Trophoblast cell (in vitro differentiated cells and primary cell): ENCODE measurements around the gene PSD2.

Experiments used
- DNase-seq, 2 donors: peaks; one replicate each; pipeline ENCODE4 v3.0.0-alpha.2; 2016
- H2AFZ ChIP-seq: 2 replicates; pipeline ENCODE4 v1.6.1; 2013; ENCODE audit warnings: low read length, moderate library complexity, mild to moderate bottlenecking; ENCODE audit not compliant: insufficient read depth, poor library complexity
- H2AK5ac ChIP-seq: 2 replicates; pipeline ENCODE4 v1.6.1; 2013; ENCODE audit warnings: mild to moderate bottlenecking, low read length
- H2BK120ac ChIP-seq: 2 replicates; pipeline ENCODE4 v1.6.1; 2013; ENCODE audit warnings: low read length, mild to moderate bottlenecking, moderate library complexity; ENCODE audit not compliant: insufficient read depth, poor library complexity
- H2BK12ac ChIP-seq: 2 replicates; pipeline ENCODE4 v1.6.1; 2013; ENCODE audit warnings: mild to moderate bottlenecking, low read length, moderate library complexity
- H2BK5ac ChIP-seq: 2 replicates; pipeline ENCODE4 v1.6.1; 2013; ENCODE audit warnings: low read length, low read depth, moderate library complexity, mild to moderate bottlenecking; ENCODE audit not compliant: poor library complexity
- H3K14ac ChIP-seq: 2 replicates; pipeline ENCODE4 v1.6.1; 2013; ENCODE audit warnings: mild to moderate bottlenecking, low read length
- H3K18ac ChIP-seq: 2 replicates; pipeline ENCODE4 v1.6.1; 2013; ENCODE audit warnings: mild to moderate bottlenecking, low read length
- H3K23ac ChIP-seq: 2 replicates; pipeline ENCODE4 v1.6.1; 2013; ENCODE audit warnings: low read length
- H3K27ac ChIP-seq: 2 replicates; pipeline ENCODE4 v1.5.1; 2013; ENCODE audit warnings: low read depth, mild to moderate bottlenecking, inconsistent platforms, low read length, moderate library complexity
- H3K27me3 ChIP-seq: 2 replicates; pipeline ENCODE4 v1.6.1; 2013; ENCODE audit warnings: inconsistent platforms, mild to moderate bottlenecking, low read length, moderate library complexity; ENCODE audit not compliant: insufficient read depth
- H3K36me3 ChIP-seq, 2 experiments: 1 replicate in 1 of 2; 2 replicates in 1 of 2; pipeline ENCODE4 v1.6.1; 2013; ENCODE audit warnings: low read length in 2 of 2, mild to moderate bottlenecking in 2 of 2, moderate library complexity in 1 of 2; ENCODE audit not compliant: insufficient read depth in 2 of 2, control insufficient read depth in 1 of 2
- H3K4ac ChIP-seq: 2 replicates; pipeline ENCODE4 v1.6.1; 2013; ENCODE audit warnings: low read depth, mild to moderate bottlenecking, low read length, moderate library complexity
- H3K4me1 ChIP-seq, 2 experiments: 1 replicate in 1 of 2; 2 replicates in 1 of 2; pipeline ENCODE4 v1.6.1; 2013; ENCODE audit warnings: low read length in 2 of 2, mild to moderate bottlenecking in 2 of 2, moderate library complexity in 1 of 2; ENCODE audit not compliant: insufficient read depth in 2 of 2, control insufficient read depth in 1 of 2
- H3K4me2 ChIP-seq: 2 replicates; pipeline ENCODE4 v1.6.1; 2013; ENCODE audit warnings: inconsistent platforms, mild to moderate bottlenecking, low read length, moderate library complexity
- H3K4me3 ChIP-seq: 2 replicates; pipeline ENCODE4 v1.5.1; 2013; ENCODE audit warnings: mild to moderate bottlenecking, low read depth, low read length, inconsistent platforms
- H3K79me1 ChIP-seq: one replicate; pipeline ENCODE4 v1.6.1; 2013; ENCODE audit warnings: low read length
- H3K79me2 ChIP-seq: 2 replicates; pipeline ENCODE4 v1.6.1; 2013; ENCODE audit warnings: low read length, mild to moderate bottlenecking; ENCODE audit not compliant: control insufficient read depth, insufficient read depth, poor library complexity
- H3K9ac ChIP-seq: 2 replicates; pipeline ENCODE4 v1.6.1; 2013; ENCODE audit warnings: mild to moderate bottlenecking, low read length
- H3K9me3 ChIP-seq: 2 replicates; pipeline ENCODE4 v1.6.1; 2013; ENCODE audit warnings: low read depth, mild to moderate bottlenecking, control low read depth, inconsistent platforms, low read length; ENCODE audit not compliant: insufficient read depth
- H4K12ac ChIP-seq: 2 replicates; pipeline ENCODE4 v1.6.1; 2013; ENCODE audit warnings: low read depth, mild to moderate bottlenecking, low read length, moderate library complexity
- H4K8ac ChIP-seq: 2 replicates; pipeline ENCODE4 v1.6.1; 2013; ENCODE audit warnings: low read depth, mild to moderate bottlenecking, low read length, moderate library complexity
- H4K91ac ChIP-seq: one replicate; pipeline ENCODE4 v1.6.1; 2013; ENCODE audit warnings: low read depth, mild to moderate bottlenecking, low read length, moderate library complexity
- WGBS: extraction: QIAGEN DNeasy Blood & Tissue Kit; methylation state at CpG from one replicate; pipeline ENCODE4 v1.1.7; 2013; ENCODE audit warnings: missing lambda C conversion rate; ENCODE audit not compliant: insufficient read length, insufficient coverage; ENCODE audit errors: extremely low coverage; 5-methylcytosine and 5-hydroxymethylcytosine counted together

The PSD2 gene

GRCh38 chr5:139755892-139756671, 39.5 kb upstream of the PSD2 start:
- Histone ChIP-seq H3K9me3 (peaks cover 10% of the 10 kb centered on the region), H3K36me3 (no peaks in the 10 kb centered on the region), H3K4me3 (no peak overlapping the region), H3K79me2 (no peaks in the 10 kb centered on the region), H3K79me1 (no peaks in the 10 kb centered on the region), H3K14ac (no peak overlapping the region), H3K4me2 (peak overlapping the region; percentile 20), H3K27me3 (peaks cover 27% of the 10 kb centered on the region), H4K12ac (no peak overlapping the region), H3K18ac (no peak overlapping the region), H3K27ac (no peak overlapping the region), H3K4me1 (peaks cover 11 to 14% of the 10 kb centered on the region in 2 experiments), H2AFZ (no peak overlapping the region), H3K23ac (no peak overlapping the region), H2BK12ac (no peak overlapping the region), H4K91ac (no peak overlapping the region), H4K8ac (no peak overlapping the region), H2AK5ac (no peak overlapping the region), H3K9ac (no peak overlapping the region), H2BK5ac (no peak overlapping the region), H2BK120ac (no peak overlapping the region), H3K4ac (no peak overlapping the region)
- DNase-seq, result no peak
- WGBS, result no CpG with 5 or more reads among the region's 52 CpGs

- Histone ChIP-seq H3K4me3 (no peak overlapping the region), H3K4me1 (peaks cover 11 to 14% of the 10 kb centered on the region in 2 experiments), H2BK5ac (no peak overlapping the region), H3K27ac (no peak overlapping the region), H3K79me1 (no peaks in the 10 kb centered on the region), H2BK120ac (no peak overlapping the region), H3K18ac (no peak overlapping the region), H2AFZ (no peak overlapping the region), H3K79me2 (no peaks in the 10 kb centered on the region), H4K91ac (no peak overlapping the region), H3K14ac (no peak overlapping the region), H2AK5ac (no peak overlapping the region), H2BK12ac (no peak overlapping the region), H4K12ac (no peak overlapping the region), H3K4ac (no peak overlapping the region), H3K27me3 (peaks cover 26% of the 10 kb centered on the region), H3K36me3 (no peaks in the 10 kb centered on the region), H3K9ac (no peak overlapping the region), H4K8ac (no peak overlapping the region), H3K23ac (no peak overlapping the region), H3K9me3 (peaks cover 10% of the 10 kb centered on the region), H3K4me2 (no peak overlapping the region)
- no CpG with 5 or more reads among the region's 2 CpGs for WGBS
- no peak for DNase-seq
Observed at GRCh38 chr5:139756971-139757370, 38.6 kb upstream of the PSD2 start.

- no peak overlapping the region for H3K23ac ChIP-seq
- H3K14ac ChIP-seq, result no peak overlapping the region
- no peaks in the 10 kb centered on the region for H3K79me1 ChIP-seq
- peaks cover 26% of the 10 kb centered on the region for H3K27me3 ChIP-seq
- H2BK120ac ChIP-seq, result no peak overlapping the region
- no peak overlapping the region for H4K91ac ChIP-seq
- no peak for DNase-seq
- H3K4me2 ChIP-seq, result no peak overlapping the region
- no peaks in the 10 kb centered on the region for H3K79me2 ChIP-seq
- no peak overlapping the region for H3K27ac ChIP-seq
- H2BK5ac ChIP-seq, result no peak overlapping the region
- H2AFZ ChIP-seq, result no peak overlapping the region
- H3K9me3 ChIP-seq, result peaks cover 6% of the 10 kb centered on the region
- H3K9ac ChIP-seq, result no peak overlapping the region
- no peak overlapping the region for H2AK5ac ChIP-seq
- no peaks in the 10 kb centered on the region for H3K36me3 ChIP-seq
- peaks cover 14 to 17% of the 10 kb centered on the region in 2 experiments for H3K4me1 ChIP-seq
- no peak overlapping the region for H3K18ac ChIP-seq
- peak overlapping the region; percentile 34 for H2BK12ac ChIP-seq
- peak overlapping the region; percentile 45 for H4K8ac ChIP-seq
- no peak overlapping the region for H4K12ac ChIP-seq
- no CpG with 5 or more reads among the region's 11 CpGs for WGBS
- no peak overlapping the region for H3K4ac ChIP-seq
- H3K4me3 ChIP-seq, result no peak overlapping the region
Observed at GRCh38 chr5:139757727-139758509, 37.7 kb upstream of the PSD2 start.

DNA sequence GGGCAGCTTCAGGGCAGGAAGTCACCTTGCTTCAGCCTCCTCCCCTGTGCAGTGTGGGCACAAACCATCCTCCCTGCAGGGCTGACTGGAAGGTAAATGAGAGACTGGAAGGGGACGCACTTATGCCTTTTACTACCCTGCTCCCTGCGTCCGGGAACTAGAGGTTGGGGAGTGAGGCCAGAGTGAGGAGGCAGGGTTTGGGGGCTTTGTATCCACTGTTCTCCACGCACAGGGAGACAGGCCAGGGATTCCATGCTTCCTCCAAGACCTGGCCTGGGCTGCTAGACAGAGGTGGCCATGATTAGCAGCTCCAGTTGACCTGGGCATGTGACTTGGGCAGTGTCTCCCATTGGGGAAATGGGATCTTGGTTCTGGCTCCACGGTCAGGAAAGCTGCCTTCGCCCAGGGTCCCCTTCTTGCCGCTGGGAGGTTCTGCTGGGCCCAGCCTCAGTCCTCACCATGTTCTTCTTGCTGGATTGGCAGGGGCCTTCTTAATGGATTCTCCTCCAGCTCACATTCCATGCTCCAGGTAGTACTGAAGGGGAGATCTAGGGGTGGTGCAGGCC, 37.0 kb upstream of the PSD2 start:
- H3K14ac ChIP-seq, result no peak overlapping the region
- H2AFZ ChIP-seq, result no peak overlapping the region
- peak overlapping the region; percentile 12 for H2BK12ac ChIP-seq
- peaks cover 20 to 22% of the 10 kb centered on the region in 2 experiments for H3K4me1 ChIP-seq
- H2BK120ac ChIP-seq, result no peak overlapping the region
- no peak overlapping the region for H2BK5ac ChIP-seq
- peaks cover 26% of the 10 kb centered on the region for H3K27me3 ChIP-seq
- H2AK5ac ChIP-seq, result no peak overlapping the region
- no peak overlapping the region for H3K4ac ChIP-seq
- H4K91ac ChIP-seq, result peak overlapping the region; percentile 0
- no peaks in the 10 kb centered on the region for H3K79me1 ChIP-seq
- H3K18ac ChIP-seq, result no peak overlapping the region
- H3K4me2 ChIP-seq, result no peak overlapping the region
- H3K23ac ChIP-seq, result no peak overlapping the region
- H4K12ac ChIP-seq, result no peak overlapping the region
- H3K4me3 ChIP-seq, result no peak overlapping the region
- peaks cover 6% of the 10 kb centered on the region for H3K9me3 ChIP-seq
- no CpG with 5 or more reads among the region's 7 CpGs for WGBS
- H3K36me3 ChIP-seq, result no peaks in the 10 kb centered on the region
- H4K8ac ChIP-seq, result peak overlapping the region; percentile 45
- H3K79me2 ChIP-seq, result no peaks in the 10 kb centered on the region
- H3K27ac ChIP-seq, result no peak overlapping the region
- no peak overlapping the region for H3K9ac ChIP-seq
- no peak for DNase-seq
